Fibroblast of lung (primary cell): ENCODE measurements around the gene DMRTC1B. TPM values are rescaled to one million over a fixed set of nuclear protein-coding genes. Genes with fewer than 3 reads are reported as not detected.
"Not testable (repeated sequence)": the region's sequence is repeated elsewhere in the genome, so short reads cannot be mapped to it uniquely, and the experiment has no call there.

Experiments
- DNase-seq, 2 donors: peaks; one replicate each; pipeline versions ENCODE4 v3.0.0 to v3.0.0-alpha.2; 2010; ENCODE audit warnings: low read depth in 2 of 2
- H2AFZ ChIP-seq: 2 replicates; pipeline ENCODE4 v1.5.1; 2012; ENCODE audit warnings: low read length, control low read depth, inconsistent platforms
- H3K27ac ChIP-seq: 2 replicates; pipeline ENCODE4 v1.5.1; 2011; ENCODE audit warnings: low read length, control low read depth; ENCODE audit not compliant: insufficient read depth
- H3K27me3 ChIP-seq: 2 replicates; pipeline ENCODE4 v1.5.1; 2011; ENCODE audit warnings: mild to moderate bottlenecking, low read length; ENCODE audit not compliant: control insufficient read depth, insufficient read depth
- H3K36me3 ChIP-seq: 2 replicates; pipeline ENCODE4 v1.5.1; 2011; ENCODE audit warnings: low read length; ENCODE audit not compliant: control insufficient read depth, insufficient read depth
- H3K4me1 ChIP-seq: 2 replicates; pipeline ENCODE4 v1.5.1; 2011; ENCODE audit warnings: low read length; ENCODE audit not compliant: control insufficient read depth, insufficient read depth; ENCODE audit errors: extremely low read depth
- H3K4me2 ChIP-seq: 2 replicates; pipeline ENCODE4 v1.5.1; 2011; ENCODE audit warnings: low read length, control low read depth; ENCODE audit not compliant: insufficient read depth; ENCODE audit errors: extremely low read depth
- H3K4me3 ChIP-seq, 4 experiments: fragments of 200-600 bp in 1 of 4; sonication (generic) in 1 of 4; replicated peaks in 1 of 4; 2 replicates each; pipeline ENCODE4 v1.5.1; 2011 to 2016; ENCODE audit warnings: low read length in 4 of 4, low read depth in 3 of 4, mild to moderate bottlenecking in 3 of 4, control low read depth in 2 of 4, inconsistent platforms in 1 of 4, mixed read lengths in 1 of 4; ENCODE audit not compliant: insufficient read depth in 1 of 4; ENCODE audit errors: control extremely low read depth in 1 of 4
- H3K79me2 ChIP-seq: 2 replicates; pipeline ENCODE4 v1.5.1; 2012; ENCODE audit warnings: mild to moderate bottlenecking, low read length, inconsistent platforms; ENCODE audit not compliant: control insufficient read depth, insufficient read depth
- H3K9ac ChIP-seq: 2 replicates; pipeline ENCODE4 v1.5.1; 2011; ENCODE audit warnings: mild to moderate bottlenecking, low read length, control low read depth; ENCODE audit not compliant: insufficient read depth
- H3K9me3 ChIP-seq: 2 replicates; pipeline ENCODE4 v1.5.1; 2012; ENCODE audit warnings: low read depth, low read length; ENCODE audit not compliant: control insufficient read depth, insufficient read depth
- H4K20me1 ChIP-seq: 2 replicates; pipeline ENCODE4 v1.5.1; 2011; ENCODE audit warnings: low read length; ENCODE audit not compliant: control insufficient read depth, insufficient read depth; ENCODE audit errors: extremely low read depth
- CTCF ChIP-seq, 2 donors: IDR thresholded peaks in 1 of 2; conservative IDR thresholded peaks in 1 of 2; 1 replicate in 1 of 2; 2 replicates in 1 of 2; pipeline ENCODE4 v1.5.1; 2011 to 2012; ENCODE audit warnings: low read length in 2 of 2, control low read depth in 1 of 2, inconsistent platforms in 1 of 2, low read depth in 1 of 2, mild to moderate bottlenecking in 1 of 2
- EZH2 ChIP-seq: IDR thresholded peaks from 2 replicates; pipeline ENCODE4 v1.5.1; 2012; ENCODE audit warnings: low read length, control low read depth, mild to moderate bottlenecking; ENCODE audit errors: missing control alignments
- polyA minus RNA-seq: library from RNA; depleted of rRNA, polyadenylated mRNA; stranded (reverse); fragments of >200 nt; gene quantifications from 2 replicates; pipeline ENCODE4 v1.2.3, GENCODE V29; 2011; ENCODE audit warnings: low replicate concordance
- polyA plus RNA-seq, 2 donors: library from polyadenylated mRNA; depleted of rRNA in 1 of 2; stranded (reverse) in 1 of 2; unstranded in 1 of 2; fragments of >200 nt; gene quantifications; 2 replicates each; pipeline ENCODE4 v1.2.1, GENCODE V29; 2011 to 2012; ENCODE audit warnings: missing spikeins in 1 of 2
- total RNA-seq: library from RNA; depleted of rRNA; stranded (reverse); fragments of >200 nt; gene quantifications from 2 replicates; pipeline ENCODE4 v1.2.1, GENCODE V29; 2014

Gene DMRTC1B
- total RNA-seq: not detected in 2 replicates
- not detected in 2 replicates for polyA plus RNA-seq
- polyA plus RNA-seq (2012): not detected in 2 replicates
- polyA minus RNA-seq: not detected in 2 replicates

- H3K9me3 ChIP-seq, H3K4me1 ChIP-seq, H3K9ac ChIP-seq, H3K36me3 ChIP-seq, H3K79me2 ChIP-seq, H4K20me1 ChIP-seq, H3K27me3 ChIP-seq, H3K4me3 ChIP-seq, H2AFZ ChIP-seq, DNase-seq, H3K27ac ChIP-seq, H3K4me2 ChIP-seq: not testable (repeated sequence)
Observed at GRCh38 chrX:72776653-72777466, at the start of gene DMRTC1B. Gene DMRTC1B, plus strand, starts transcription at chrX:72776890. Its CDS starts 68,246 bp downstream, at chrX:72845136.

- DNase-seq: no peak
- no peak overlapping the region for H3K4me3 ChIP-seq
- TF ChIP-seq CTCF (conservative IDR thresholded peaks at IDR 0.05 in 1 of 2, IDR thresholded peaks at IDR 0.05 in 1 of 2; ENCODE audit: low read depth in 1 of 2, low read length in 2 of 2) (no peak), EZH2 (no peak)
Observed at GRCh38 chrX:72727846-72728245, 48.8 kb upstream of the DMRTC1B start.

GRCh38 chrX:72733636-72734035 lies 43.1 kb upstream of the DMRTC1B start:
- not testable (repeated sequence) for H3K4me2 ChIP-seq, H3K36me3 ChIP-seq, H3K27me3 ChIP-seq, H3K4me3 ChIP-seq, H2AFZ ChIP-seq, H4K20me1 ChIP-seq, H3K9ac ChIP-seq, H3K9me3 ChIP-seq, H3K27ac ChIP-seq, DNase-seq, H3K79me2 ChIP-seq, H3K4me1 ChIP-seq

More at GRCh38 chrX:72727846-72728245, 48.8 kb upstream of the DMRTC1B start:
- H3K79me2 ChIP-seq: no peaks in the 10 kb centered on the region
- H3K27me3 ChIP-seq: no peaks in the 10 kb centered on the region
- no peaks in the 10 kb centered on the region for H3K4me1 ChIP-seq
- H4K20me1 ChIP-seq: no peaks in the 10 kb centered on the region
- no peaks in the 10 kb centered on the region for H3K36me3 ChIP-seq
- no peak overlapping the region for H3K4me2 ChIP-seq
- no peak overlapping the region for H3K9ac ChIP-seq
- H2AFZ ChIP-seq: no peak overlapping the region
- H3K27ac ChIP-seq: no peak overlapping the region
- H3K9me3 ChIP-seq: no peaks in the 10 kb centered on the region

GRCh38 chrX:72735561-72735960 lies 41.1 kb upstream of the DMRTC1B start:
- Histone ChIP-seq H3K4me1 (no peaks in the 10 kb centered on the region), H3K4me2 (no peak overlapping the region), H4K20me1 (no peaks in the 10 kb centered on the region), H3K27ac (no peak overlapping the region), H3K27me3 (no peaks in the 10 kb centered on the region), H2AFZ (no peak overlapping the region), H3K9ac (no peak overlapping the region), H3K36me3 (no peaks in the 10 kb centered on the region), H3K79me2 (no peaks in the 10 kb centered on the region), H3K4me3 (no peak overlapping the region), H3K9me3 (no peaks in the 10 kb centered on the region)
- peak; percentile 14 to 57 for DNase-seq
- TF ChIP-seq EZH2 (no peak), CTCF (conservative IDR thresholded peaks at IDR 0.05 in 1 of 2, IDR thresholded peaks at IDR 0.05 in 1 of 2; ENCODE audit: low read depth in 1 of 2, low read length in 2 of 2) (no peak)

GRCh38 chrX:72745546-72745945 lies 31.1 kb upstream of the DMRTC1B start:
- not testable (repeated sequence) for H3K9me3 ChIP-seq, H4K20me1 ChIP-seq, DNase-seq, H3K79me2 ChIP-seq, H3K4me1 ChIP-seq, H3K9ac ChIP-seq, H3K27ac ChIP-seq, H3K36me3 ChIP-seq, H3K4me3 ChIP-seq, H3K4me2 ChIP-seq, H3K27me3 ChIP-seq, H2AFZ ChIP-seq
